Measurements from ENCODE around the gene GABRB3.

Gene GABRB3

GRCh38 chr15:26621816-26622215 is 151.1 kb downstream of the GABRB3 start:
- no peak for TF ChIP-seq ESRRG (CRISPR knock-in tag; IDR thresholded peaks at IDR 0.05)
- no peak for TF ChIP-seq ZFP30 (CRISPR knock-in tag; IDR thresholded peaks at IDR 0.05)
- TF ChIP-seq CSRNP3 (CRISPR knock-in tag; IDR thresholded peaks at IDR 0.05): no peak
- TF ChIP-seq ZNF8 (CRISPR knock-in tag; IDR thresholded peaks at IDR 0.05): no peak
- TF ChIP-seq BACH2 (CRISPR knock-in tag; IDR thresholded peaks at IDR 0.05; ENCODE audit: borderline replicate concordance): no peak
- no peak for TF ChIP-seq TCF4 (CRISPR knock-in tag; IDR thresholded peaks at IDR 0.05; ENCODE audit: borderline replicate concordance)
- TF ChIP-seq OSR1 (CRISPR knock-in tag; IDR thresholded peaks at IDR 0.05): no peak
- TF ChIP-seq CREB5 (CRISPR knock-in tag; IDR thresholded peaks at IDR 0.05; ENCODE audit: low read depth): no peak
- TF ChIP-seq CSDC2 (CRISPR knock-in tag; IDR thresholded peaks at IDR 0.05): no peak
- TF ChIP-seq ISL1 (CRISPR knock-in tag; IDR thresholded peaks at IDR 0.05): no peak
- TF ChIP-seq ZFP3 (CRISPR knock-in tag; IDR thresholded peaks at IDR 0.05): no peak
- TF ChIP-seq TOX (CRISPR knock-in tag; IDR thresholded peaks at IDR 0.05; ENCODE audit: borderline replicate concordance): no peak
- TF ChIP-seq SNAI2 (CRISPR knock-in tag; IDR thresholded peaks at IDR 0.05): no peak
- no peak for ATAC-seq

GRCh38 chr15:26620528-26621458 is 152.1 kb downstream of the GABRB3 start:
- no peak for ATAC-seq

More at GRCh38 chr15:26620528-26621458, 152.1 kb downstream of the GABRB3 start:
- no peak for TF ChIP-seq POU6F1 (CRISPR knock-in tag; IDR thresholded peaks at IDR 0.05; ENCODE audit: borderline replicate concordance, low read depth)
- no peak for TF ChIP-seq ZNF8 (CRISPR knock-in tag; IDR thresholded peaks at IDR 0.05)
- no peak for TF ChIP-seq ZFP3 (CRISPR knock-in tag; IDR thresholded peaks at IDR 0.05)
- TF ChIP-seq SNAI2 (CRISPR knock-in tag; IDR thresholded peaks at IDR 0.05): no peak
- TF ChIP-seq ZC3H10 (CRISPR knock-in tag; IDR thresholded peaks at IDR 0.05): no peak
- no peak for TF ChIP-seq OSR1 (CRISPR knock-in tag; IDR thresholded peaks at IDR 0.05)
- TF ChIP-seq TSHZ2 (CRISPR knock-in tag; IDR thresholded peaks at IDR 0.05): no peak
- no peak for TF ChIP-seq GLIS3 (CRISPR knock-in tag; IDR thresholded peaks at IDR 0.05)
- no peak for TF ChIP-seq CREB5 (CRISPR knock-in tag; IDR thresholded peaks at IDR 0.05; ENCODE audit: low read depth)
- TF ChIP-seq PATZ1 (CRISPR knock-in tag; IDR thresholded peaks at IDR 0.05; ENCODE audit: borderline replicate concordance): no peak

All from SK-N-SH treated with all-trans-retinoic acid at 6 μM for 48 hours (cell line).